Measurements from ENCODE around the gene TRIOBP. TPM values are rescaled to one million over a fixed set of nuclear protein-coding genes. Genes with fewer than 3 reads are reported as not detected.

The TRIOBP gene
- total RNA-seq, 2 donors from 2014 or later: 126 to 146 TPM

DNA sequence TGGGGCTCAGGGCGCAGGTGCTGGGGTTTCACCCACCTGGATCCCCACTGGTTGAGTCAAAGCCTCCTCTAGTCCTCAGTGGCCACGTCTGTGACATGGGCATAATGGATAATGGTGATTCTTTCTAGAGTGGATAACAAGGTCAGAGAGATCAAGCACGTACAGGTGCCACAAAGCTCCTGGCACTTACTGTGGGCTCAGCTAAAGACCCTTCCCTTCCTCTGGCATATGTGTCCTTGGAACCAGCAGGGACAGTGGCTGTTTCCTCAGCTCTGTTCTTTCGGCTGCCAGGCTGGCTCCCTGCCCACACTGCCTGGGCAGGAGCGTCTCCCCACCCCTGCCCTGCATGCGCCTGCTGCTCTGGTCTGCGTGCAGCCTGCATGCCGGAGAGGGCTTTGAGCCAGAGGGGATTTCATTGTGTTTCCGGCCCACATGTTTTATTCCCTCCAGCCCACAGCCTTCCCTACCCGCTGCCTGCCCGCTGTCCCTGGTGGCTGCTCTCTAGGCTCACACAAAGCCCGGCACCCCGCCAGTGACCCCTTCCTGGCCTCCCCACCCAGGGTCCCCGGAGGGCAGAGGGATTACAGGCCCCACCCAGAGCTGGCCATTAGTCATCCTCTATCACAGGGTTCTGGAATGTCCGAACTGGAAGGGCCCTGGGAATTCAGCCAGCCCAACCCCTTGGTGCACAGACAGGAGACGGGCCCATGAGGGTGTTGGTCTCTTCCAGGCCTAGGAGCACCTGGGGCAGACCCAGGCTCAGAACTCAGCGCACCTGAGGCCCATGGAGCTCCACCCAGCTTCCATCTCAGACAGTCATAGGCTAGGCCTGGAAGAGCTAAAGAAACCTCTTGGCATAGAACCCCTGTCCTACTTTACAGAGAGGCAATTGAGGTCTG, 55.6 kb downstream of the TRIOBP start:
- no peaks in the 10 kb centered on the region for H3K27me3 ChIP-seq (replicated peaks; ENCODE audit: insufficient read depth)
- peaks cover 33 to 67% of the 10 kb centered on the region in 2 donors for H3K4me1 ChIP-seq (ENCODE audit: control insufficient read depth in 1 of 2, low read depth in 2 of 2)
- H3K36me3 ChIP-seq: peaks cover 26% of the 10 kb centered on the region
- peak; percentile 58 for ATAC-seq (ENCODE audit: insufficient number of reproducible peaks, low FRiP score, low read depth)
- no peaks in the 10 kb centered on the region for H3K9me3 ChIP-seq
- peak overlapping the region; percentile 17 for H3K4me3 ChIP-seq
- H3K27ac ChIP-seq: peak overlapping the region; percentile 82 to 90
- TF ChIP-seq, protein P1, sequence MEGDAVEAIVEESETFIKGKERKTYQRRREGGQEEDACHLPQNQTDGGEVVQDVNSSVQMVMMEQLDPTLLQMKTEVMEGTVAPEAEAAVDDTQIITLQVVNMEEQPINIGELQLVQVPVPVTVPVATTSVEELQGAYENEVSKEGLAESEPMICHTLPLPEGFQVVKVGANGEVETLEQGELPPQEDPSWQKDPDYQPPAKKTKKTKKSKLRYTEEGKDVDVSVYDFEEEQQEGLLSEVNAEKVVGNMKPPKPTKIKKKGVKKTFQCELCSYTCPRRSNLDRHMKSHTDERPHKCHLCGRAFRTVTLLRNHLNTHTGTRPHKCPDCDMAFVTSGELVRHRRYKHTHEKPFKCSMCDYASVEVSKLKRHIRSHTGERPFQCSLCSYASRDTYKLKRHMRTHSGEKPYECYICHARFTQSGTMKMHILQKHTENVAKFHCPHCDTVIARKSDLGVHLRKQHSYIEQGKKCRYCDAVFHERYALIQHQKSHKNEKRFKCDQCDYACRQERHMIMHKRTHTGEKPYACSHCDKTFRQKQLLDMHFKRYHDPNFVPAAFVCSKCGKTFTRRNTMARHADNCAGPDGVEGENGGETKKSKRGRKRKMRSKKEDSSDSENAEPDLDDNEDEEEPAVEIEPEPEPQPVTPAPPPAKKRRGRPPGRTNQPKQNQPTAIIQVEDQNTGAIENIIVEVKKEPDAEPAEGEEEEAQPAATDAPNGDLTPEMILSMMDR (IDR thresholded peaks at IDR 0.05): peak; percentile 28
- DNase-seq (ENCODE audit: low spot score): peak; percentile 86

DNA sequence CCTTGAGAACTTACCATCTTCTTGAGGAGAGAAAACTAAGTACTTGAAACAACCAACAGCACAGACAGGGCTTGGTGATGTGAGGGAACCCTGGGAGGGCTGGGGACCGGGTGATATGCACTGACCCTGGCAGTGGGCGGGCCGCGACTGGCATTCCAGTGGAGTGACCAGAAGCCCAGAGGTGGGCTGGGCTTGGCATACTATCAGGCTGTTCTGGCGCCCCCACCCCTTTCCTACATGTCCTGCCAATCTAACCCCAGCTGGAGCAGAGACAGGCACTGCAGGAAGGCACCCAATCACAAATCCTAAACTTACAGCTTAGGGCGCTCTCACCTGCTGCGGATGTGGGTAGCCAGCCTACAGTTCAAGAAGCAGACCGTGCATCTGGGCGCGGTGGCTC, 56.9 kb downstream of the TRIOBP start:
- ATAC-seq (ENCODE audit: insufficient number of reproducible peaks, low FRiP score, low read depth) (no peak), DNase-seq (ENCODE audit: low spot score) (no peak)
- Histone ChIP-seq H3K27me3 (replicated peaks; ENCODE audit: insufficient read depth) (no peaks in the 10 kb centered on the region), H3K4me1 (ENCODE audit: control insufficient read depth in 1 of 2, low read depth in 2 of 2) (peaks cover 26 to 54% of the 10 kb centered on the region in 2 donors), H3K27ac (peak overlapping the region; percentile 82 to 90), H3K9me3 (no peaks in the 10 kb centered on the region), H3K36me3 (peaks cover 39% of the 10 kb centered on the region), H3K4me3 (no peak overlapping the region)
- TF ChIP-seq, protein P1 (IDR thresholded peaks at IDR 0.05): no peak

DNA sequence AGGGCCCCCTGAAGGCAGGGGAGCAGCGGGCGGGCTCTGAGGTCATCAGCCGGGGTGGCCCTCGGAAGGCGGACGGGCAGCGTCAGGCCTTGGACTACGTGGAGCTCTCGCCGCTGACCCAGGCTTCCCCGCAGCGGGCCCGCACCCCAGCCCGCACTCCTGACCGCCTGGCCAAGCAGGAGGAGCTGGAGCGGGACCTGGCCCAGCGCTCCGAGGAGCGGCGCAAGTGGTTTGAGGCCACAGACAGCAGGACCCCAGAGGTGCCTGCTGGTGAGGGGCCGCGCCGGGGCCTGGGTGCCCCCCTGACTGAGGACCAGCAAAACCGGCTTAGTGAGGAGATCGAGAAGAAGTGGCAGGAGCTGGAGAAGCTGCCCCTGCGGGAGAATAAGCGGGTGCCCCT, 60.8 kb downstream of the TRIOBP start:
- Histone ChIP-seq H3K4me1 (ENCODE audit: control insufficient read depth in 1 of 2, low read depth in 2 of 2) (peaks cover 2 to 15% of the 10 kb centered on the region in 2 donors), H3K27ac (no peak overlapping the region), H3K4me3 (no peak overlapping the region), H3K27me3 (replicated peaks; ENCODE audit: insufficient read depth) (no peaks in the 10 kb centered on the region), H3K9me3 (no peaks in the 10 kb centered on the region), H3K36me3 (peaks cover 59% of the 10 kb centered on the region)
- TF ChIP-seq, protein P1 (IDR thresholded peaks at IDR 0.05): no peak
- ATAC-seq (ENCODE audit: insufficient number of reproducible peaks, low FRiP score, low read depth) (no peak), DNase-seq (ENCODE audit: low spot score) (no peak)

DNA sequence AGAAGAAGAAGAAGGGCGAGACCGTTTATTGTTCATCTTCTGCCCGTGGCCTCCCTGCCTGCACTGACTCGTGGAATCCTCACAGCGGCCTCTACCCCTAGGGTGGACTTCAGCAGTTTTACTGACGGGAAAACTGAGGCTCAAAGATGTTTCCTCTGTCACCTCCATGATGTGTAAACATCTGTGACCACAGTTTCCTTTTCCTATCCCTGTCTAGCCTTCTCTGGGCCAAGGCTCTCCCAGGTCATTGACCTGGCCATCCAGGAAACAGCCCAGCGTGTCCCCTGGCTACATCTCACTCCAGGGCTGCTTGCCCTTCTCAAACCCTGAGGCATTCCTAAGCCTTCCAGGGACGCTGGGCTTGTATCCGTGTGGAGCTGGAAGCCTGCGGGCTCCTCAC, 61.8 kb downstream of the TRIOBP start:
- H3K9me3 ChIP-seq: no peaks in the 10 kb centered on the region
- no peak overlapping the region for H3K4me3 ChIP-seq
- DNase-seq (ENCODE audit: low spot score) (no peak), ATAC-seq (ENCODE audit: insufficient number of reproducible peaks, low FRiP score, low read depth) (no peak)
- no peak overlapping the region for H3K27ac ChIP-seq
- no peaks in the 10 kb centered on the region for H3K27me3 ChIP-seq (replicated peaks; ENCODE audit: insufficient read depth)
- TF ChIP-seq, protein P1 (IDR thresholded peaks at IDR 0.05): no peak
- peaks cover 68% of the 10 kb centered on the region for H3K36me3 ChIP-seq
- H3K4me1 ChIP-seq (ENCODE audit: control insufficient read depth in 1 of 2, low read depth in 2 of 2): peaks cover 0 to 5% of the 10 kb centered on the region in 2 donors

DNA sequence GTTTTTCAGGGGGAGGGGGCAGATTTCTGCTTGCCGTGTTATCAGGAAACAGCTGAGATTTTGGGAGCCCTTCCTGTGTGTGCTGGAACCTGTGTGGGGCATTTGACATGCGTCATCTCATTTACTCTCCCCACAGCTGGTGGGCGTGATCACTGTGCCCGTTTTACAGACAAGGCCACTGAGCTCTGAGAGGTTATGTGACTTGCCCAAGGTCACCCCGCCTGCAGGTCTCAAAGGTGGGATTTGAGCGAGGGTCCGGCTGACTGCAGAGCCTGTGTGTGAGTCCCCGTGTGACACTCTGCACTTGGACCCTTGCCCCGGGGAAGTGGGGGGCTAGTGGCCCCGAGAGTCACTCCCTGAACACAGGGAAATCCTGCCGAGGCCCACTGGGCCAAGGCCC, 62.4 kb downstream of the TRIOBP start:
- DNase-seq (ENCODE audit: low spot score): no peak
- Histone ChIP-seq H3K27ac (no peak overlapping the region), H3K36me3 (peaks cover 69% of the 10 kb centered on the region), H3K4me1 (ENCODE audit: control insufficient read depth in 1 of 2, low read depth in 2 of 2) (peaks cover 0 to 2% of the 10 kb centered on the region in 2 donors), H3K9me3 (no peaks in the 10 kb centered on the region), H3K27me3 (replicated peaks; ENCODE audit: insufficient read depth) (no peaks in the 10 kb centered on the region), H3K4me3 (no peak overlapping the region)
- ATAC-seq (ENCODE audit: insufficient number of reproducible peaks, low FRiP score, low read depth): no peak
- TF ChIP-seq, protein P1 (IDR thresholded peaks at IDR 0.05): no peak
